HG03457 (cell line): ENCODE results near the gene ZNF575.
"Not testable (repeated sequence)": the region's sequence is repeated elsewhere in the genome, so short reads cannot be mapped to it uniquely, and the experiment has no call there.

ENCODE experiments used
- ATAC-seq: cut with Tn5 transposase; IDR thresholded peaks from one replicate; pipeline ENCODE4 v1.9.1; 2021; ENCODE audit warnings: moderate number of reproducible peaks; ENCODE audit not compliant: unreplicated experiment

Gene ZNF575

DNA sequence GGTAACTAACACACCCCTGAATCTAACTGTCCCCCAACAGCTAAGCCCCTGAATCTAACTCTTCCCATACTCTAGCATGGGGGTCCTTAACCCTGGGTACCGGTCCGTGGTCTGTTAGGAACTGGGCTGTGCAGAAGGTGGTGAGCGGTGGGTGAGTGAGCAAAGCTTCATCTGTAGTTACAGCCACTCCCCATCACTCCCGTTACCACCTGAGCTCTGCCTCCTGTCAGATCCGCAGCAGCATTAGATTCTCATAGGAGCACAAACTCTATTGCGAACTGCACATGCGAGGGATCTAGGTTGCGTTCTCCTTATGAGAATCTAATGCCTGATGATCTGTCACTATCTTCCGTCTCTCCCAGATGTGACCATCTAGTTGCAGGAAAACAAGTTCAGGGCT lies 22.3 kb upstream of the ZNF575 start:
- no peak for ATAC-seq

DNA sequence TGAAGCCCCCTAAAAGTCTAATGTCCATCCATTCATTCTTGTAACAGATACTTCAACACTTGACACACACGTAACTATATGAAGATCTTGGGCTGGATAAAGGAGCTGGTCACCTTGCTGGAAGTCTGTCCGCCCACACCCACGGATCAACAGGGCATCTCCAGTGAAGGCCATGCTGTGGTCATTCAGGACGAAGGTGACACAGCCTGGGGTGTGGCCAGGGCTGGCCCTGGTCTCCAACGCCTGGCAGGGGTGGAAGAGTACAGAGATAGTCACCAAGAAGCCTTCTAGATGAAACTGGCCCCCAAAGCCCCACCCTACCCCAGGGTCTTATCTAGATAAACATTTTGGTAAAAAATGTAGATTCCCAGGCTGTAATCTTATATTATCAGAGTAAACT lies 21.7 kb upstream of the ZNF575 start:
- no peak for ATAC-seq

DNA sequence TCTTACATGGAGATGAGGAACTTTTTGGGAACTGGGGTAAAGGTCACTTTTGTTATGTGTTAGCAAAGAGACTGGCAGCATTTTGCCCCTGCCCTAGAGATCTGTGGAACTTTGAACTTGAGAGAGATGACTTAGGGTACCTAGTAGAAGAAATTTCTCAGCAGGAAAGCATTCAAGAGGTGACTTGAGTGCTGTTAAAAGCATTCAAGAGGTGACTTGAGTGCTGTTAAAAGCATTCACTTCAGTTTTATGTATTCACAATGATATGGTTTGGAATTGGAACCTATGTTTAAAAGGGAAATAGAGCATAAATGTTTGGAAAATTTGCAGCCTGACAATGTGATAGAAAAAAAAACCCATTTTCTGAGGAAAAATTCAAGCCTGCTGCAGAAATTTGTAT lies 20.6 kb upstream of the ZNF575 start:
- not testable (repeated sequence) for ATAC-seq

DNA sequence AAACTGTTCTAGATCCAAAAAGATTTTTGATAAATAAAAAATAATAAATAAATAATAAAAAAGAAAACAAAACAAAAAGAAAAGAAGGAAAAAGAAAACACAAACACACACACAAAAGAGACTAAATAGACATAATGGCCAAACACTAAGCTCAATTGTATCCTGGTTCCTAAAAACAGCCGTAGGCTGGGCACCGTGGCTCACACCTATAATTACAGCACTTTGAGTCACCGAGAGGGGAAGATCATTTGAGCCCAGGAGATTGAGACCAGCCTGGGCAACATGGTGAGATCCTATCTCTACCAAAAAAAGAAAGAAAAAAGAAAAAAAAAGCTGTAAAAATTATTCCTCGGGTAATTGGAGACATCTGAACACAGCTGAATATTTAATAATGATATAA lies 14.9 kb upstream of the ZNF575 start:
- ATAC-seq: no peak

DNA sequence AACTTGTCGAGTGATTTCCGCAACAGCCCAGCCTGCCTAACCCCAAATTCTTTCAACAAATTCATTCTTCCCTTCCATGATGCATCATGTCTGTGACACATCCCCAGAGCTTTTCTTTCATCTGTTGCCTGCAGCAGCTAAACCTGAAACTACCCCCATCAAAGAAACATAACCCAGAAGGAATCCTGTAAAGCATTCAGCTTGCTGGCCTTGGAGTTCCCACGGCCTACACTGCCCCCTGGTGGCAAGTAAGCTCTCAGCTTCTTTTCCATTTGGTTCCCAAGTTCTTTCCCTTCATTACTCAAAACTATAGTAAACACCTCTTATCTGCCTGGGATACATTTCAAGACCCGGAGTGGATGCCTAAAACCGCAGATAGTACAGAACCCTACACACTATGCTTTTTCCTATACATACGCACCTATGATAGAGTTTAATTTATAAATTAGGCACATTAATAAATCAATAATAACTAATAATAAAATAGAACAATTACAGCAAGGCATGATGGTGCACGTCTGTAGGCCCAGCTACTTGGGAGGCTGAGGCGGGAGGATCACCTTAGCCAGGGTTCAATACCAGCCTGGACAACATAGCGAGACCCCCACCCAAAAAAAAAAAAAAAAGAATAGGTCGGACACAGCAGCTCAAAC lies 13.4 kb upstream of the ZNF575 start:
- ATAC-seq: no peak

DNA sequence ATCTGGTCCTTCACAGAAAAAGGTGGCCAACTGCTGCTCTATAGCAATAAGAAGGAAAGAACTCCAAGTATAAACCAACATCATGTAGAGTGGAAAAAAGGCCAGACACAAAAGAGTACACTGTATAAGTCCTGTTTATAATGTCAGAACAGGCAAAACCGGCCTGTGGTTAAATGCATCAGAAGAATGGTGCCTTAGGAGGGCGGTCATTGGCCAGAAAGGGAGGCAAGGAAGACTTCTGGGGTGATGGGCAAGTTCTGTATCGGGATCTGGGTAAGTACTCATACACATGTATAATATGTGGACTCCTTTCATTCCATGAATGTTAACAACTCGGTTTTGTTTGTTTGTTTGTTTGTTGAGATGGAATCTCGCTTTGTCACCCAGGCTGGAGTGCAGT lies 10.1 kb upstream of the ZNF575 start:
- no peak for ATAC-seq

DNA sequence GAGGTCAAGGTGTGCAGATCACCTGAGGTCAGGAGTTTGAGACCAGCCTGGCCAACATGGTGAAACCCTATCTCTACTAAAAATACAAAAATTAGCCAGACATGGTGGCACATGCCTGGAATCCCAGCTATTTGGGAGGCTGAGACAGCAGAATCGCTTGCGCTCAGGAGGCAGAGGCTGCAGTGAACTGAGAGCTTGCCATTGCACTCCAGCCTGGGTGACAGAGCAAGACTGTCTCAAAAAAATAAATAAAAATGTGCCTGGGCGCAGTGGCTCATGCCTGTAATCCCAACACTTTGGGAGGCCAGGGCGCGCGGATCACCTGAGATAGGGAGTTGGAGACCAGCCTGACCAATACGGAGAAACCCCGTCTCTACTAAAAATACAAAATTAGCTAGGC lies 9.3 kb upstream of the ZNF575 start:
- ATAC-seq: not testable (repeated sequence)

DNA sequence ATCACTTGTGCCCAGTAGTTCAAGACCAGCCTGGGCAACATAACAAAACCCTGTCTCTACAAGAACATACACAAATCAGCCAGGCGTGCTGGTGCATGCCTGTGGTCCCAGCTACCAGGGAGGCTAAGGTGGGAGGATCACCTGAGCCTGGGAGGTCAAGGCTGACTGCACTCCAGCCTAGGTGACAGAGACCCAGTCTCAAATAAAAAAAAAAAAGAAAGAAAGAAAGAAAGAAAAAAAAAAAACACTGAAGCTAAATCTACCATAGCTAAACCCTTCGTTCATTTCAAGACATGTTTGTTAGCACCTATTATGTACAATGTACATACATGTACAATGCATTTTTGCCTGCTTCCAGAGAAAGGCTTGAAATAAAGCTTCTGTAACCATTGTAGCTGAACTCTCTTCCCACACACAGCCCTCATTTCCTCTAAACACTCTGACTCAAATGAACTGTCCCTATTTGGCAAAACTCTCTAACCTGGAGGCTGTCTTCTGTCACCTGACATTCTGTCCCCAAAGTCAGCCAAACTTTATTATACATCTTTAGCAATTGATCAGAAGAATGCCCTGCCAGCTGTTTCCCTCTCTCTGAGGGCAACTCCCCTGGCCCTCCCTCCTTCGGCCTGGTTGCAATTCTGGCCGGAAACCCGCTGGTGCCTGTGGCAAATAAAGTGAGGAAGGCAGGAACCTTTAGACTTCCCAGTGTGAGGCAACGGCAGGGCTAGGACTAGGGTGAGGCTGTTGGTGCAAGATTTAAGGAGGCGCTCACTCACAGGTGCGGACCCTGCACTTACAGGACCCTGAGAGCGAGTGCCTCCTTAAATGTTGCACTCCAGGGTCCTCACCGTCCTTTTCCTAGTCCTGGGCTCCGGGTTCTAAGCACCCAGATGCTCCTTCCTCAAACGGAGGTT lies 7.8 kb upstream of the ZNF575 start:
- ATAC-seq: no peak

DNA sequence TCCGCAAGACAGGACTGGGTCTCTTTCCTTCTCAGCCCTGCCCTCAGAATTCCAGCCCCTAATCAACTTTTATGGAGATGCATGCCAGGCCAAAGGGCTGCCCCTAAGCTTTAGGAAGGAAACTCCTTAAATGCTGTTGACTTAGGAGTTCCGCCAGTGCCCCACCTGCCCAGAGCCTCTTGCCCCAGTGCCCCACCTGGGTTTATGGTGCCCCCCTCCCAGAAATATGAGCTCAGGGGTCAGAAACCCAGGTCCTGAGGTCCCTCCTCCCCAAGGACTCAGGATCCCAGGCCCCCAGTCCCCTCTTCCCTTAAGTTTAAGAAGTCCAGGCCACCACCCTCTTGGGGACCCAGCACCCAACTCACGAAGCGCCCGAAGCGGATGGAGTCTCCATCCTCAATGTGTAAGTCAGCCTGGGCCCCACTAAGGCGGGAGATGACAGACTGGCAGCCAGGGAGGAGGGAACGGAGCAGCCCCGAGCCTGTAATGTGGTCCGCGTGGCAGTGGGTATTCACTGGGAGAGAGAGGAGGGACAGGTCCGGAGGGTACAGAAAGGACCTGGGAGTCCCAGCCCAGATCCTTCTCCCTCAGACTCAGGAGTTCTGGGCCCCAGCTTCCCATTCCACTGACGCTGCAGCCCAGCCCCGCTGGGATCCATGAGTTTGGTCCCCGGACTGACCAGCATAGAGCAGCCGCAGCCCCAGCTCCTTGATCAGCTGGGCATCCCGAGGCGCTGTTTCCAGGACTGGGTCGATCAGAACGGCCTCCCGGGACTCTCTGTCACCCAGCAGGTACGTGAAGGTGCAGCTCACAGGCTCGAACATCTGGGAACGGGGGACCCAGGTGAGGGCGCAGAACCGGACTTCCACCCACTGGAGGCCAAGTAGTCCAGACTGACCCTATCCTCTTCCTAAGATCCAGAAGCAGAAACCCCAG lies 6.9 kb upstream of the ZNF575 start:
- ATAC-seq: no peak

DNA sequence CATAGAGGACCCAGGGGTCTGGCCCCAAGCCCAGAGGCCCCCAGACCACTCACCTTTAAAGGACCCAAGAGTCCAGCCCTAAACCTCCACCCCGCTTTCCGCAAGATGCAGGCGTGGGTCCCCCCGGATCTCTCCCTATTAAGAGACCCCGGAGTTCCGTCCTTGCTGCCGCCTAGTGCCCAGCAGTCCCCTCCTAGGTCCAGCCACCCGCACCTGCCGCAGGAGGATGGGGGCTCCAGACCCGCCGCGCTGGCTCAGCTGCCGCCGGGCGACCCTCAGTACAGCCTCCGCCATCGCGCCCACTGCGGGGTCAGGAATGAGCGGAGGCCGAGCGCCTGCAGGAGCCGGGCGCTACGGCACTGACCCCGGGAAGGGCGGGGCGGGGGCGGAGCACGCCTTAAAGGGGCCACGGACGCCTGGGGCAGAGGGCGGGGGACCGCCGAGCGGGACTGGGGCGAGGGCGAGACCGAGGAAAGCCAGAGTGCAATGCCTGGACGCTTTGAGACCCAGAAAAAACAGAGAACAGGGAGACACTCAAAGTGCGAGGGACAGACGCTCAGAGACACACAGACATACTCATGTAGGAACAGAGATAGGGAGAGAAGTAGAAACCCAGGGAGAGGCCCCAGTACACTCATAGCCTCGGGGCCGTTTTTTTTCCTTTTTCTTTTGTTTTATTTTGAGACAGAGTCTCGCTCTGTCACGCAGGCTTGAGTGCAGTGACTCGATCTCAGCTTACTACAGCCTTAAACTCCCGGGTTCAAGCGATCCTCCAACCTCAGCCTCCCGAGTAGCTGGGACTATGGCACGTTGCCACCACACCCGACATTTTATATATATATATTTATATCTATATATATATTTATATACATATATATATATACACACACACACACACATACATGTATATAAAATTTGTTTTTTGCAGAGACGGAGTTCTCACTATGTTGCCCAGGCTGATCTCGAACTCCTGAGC lies 5.8 kb upstream of the ZNF575 start, which contains the start of gene ETHE1:
Gene ETHE1, minus strand, starts transcription at position 318 of the 976 bp plus-strand sequence. Its CDS starts 24 bp downstream, at position 294.
- no peak for ATAC-seq

DNA sequence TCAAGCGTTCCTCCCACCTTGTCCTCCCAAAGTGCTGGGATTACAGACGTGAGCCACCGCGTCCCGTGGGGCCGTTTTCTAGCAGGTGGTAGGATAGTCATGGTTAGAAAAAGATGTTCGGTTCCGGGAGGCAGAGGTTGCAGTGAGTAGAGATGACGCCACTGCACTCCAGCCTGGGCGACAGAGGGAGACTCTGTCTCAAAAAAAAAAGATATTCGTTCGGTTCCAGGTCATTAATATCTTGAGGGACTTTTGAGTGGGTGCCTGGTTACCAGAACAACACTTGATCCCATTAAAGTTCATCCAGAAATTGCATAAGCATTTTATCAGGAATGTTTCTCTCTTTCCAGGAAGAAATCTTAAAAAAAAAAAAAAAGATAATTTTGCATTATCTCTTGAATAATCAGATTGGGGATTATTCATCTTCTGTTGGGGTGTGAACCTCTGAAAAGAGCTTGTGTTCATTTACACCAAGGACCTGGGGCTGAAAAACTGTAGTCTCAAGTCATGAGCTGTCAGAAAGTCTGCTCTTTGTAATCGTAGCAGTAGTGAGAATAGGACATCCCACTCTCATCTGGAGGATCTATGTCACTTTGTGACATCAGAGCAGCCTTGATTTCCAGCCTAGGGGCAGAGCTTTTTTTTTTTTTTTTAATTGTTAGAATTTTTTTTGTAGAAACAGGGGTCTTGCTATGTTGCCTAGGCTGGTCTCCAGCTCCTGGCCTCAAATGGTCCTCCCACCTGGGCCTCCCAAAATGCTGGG lies 4.9 kb upstream of the ZNF575 start:
- no peak for ATAC-seq

DNA sequence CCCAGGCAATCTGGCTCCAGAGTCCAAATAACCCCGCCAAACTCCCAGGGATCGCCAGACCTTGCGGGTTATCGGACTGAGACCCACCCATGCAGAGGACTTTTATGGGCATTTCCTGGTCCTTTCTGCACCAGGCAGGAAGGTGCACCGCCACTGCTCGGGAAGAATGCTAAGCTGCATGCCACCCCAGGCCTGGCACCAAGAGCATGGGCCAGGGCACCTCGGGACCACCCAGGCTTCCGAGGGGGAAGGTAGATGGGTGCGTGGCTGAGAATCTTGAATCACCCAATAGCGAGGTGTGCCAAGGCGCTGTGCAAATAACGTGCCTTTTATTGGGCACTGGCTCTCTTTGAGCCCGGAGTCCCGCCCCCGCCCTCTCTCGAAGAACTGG lies 422 bp upstream of the ZNF575 start:
- no peak for ATAC-seq

DNA sequence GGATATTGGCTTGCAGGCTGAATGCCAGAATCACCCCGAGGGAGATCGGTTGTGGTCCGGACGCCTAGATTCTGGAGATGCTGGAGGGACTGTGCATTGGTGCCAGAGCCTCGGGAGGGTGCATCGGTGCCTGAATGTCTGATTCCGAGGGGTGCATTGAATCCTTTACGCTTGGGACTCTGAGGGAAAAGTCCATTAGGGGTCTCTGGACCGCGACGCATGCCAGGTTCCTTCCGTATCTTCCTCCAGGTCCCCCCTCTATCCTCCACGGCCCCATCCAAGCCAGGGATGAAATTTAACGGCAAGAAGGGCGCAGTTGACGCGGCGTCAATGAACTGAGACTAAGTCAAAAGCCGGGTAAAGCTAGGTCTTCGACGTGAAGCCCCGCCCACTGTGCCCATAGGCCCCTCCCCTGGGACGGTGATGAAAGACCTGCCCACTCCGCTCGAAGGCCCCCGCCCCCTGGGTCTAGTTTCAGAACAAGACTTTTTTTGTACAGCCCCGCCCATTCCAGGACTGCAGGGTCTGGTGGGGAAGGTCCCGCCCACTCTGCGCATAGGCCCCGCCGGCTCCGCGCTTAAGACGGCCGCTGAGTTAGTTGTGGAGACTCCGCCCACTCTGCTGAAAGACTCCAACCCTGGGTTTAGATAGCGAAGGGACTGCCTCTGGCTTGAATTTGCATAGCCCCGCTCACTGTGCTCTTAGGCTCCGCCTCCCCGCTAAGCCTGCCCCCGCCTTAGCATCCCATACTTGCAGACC lies 737 bp downstream of the ZNF575 start:
- ATAC-seq: peak; percentile 40

DNA sequence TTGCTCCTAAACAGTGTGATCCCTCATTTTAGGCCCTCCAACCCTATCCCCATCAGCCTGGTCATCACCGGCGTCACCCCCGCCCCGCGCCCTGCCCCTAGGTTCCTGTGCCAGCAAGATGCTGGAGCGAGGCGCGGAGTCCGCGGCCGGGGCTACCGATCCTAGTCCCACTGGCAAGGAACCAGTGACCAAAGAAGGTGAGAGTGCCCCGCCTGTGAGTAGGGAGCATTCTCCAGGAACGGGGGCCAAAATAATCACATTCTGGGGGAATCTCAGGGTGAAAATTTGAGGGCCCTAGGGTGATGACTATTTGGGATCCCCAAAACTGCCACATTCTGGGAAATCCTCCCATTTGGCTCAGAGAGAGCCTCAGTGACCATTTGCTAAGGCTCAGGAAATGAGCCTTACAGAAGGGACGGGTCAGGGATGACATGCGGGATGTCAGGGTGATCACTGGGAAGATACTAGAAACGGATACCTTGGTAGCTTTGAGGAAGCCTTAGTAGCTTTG lies 1.4 kb downstream of the ZNF575 start:
- ATAC-seq: no peak

DNA sequence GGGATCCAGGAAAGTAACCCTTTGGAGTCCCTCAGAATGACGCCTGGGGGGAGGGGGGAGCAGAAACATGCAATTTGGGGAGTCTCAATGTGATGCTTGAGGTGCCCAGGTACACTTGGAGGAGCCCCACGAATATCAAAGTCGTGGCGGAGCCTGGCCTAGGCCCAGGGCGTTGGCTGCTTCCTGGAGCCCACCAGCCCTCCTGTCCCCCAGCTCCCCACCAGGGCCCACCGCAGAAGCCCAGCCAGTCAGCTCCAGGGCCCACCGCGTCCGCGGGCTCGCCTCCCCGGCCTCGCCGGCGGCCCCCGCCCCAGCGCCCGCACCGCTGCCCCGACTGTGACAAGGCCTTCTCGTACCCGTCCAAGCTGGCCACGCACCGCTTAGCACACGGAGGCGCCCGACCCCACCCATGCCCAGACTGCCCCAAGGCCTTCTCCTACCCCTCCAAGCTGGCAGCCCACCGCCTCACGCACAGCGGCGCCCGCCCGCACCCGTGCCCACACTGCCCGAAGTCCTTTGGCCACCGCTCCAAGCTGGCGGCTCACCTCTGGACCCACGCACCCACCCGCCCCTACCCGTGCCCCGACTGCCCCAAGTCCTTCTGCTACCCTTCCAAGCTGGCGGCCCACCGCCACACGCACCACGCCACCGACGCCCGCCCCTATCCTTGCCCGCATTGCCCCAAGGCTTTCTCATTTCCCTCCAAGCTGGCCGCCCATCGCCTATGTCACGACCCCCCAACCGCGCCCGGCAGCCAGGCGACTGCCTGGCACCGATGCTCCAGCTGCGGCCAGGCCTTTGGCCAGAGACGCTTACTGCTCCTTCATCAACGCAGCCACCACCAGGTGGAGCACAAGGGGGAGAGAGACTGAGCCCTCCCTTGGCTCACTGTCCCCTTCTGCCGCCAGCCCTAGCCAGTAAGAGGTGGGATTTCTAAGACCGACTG lies 2.1 kb downstream of the ZNF575 start:
- no peak for ATAC-seq

DNA sequence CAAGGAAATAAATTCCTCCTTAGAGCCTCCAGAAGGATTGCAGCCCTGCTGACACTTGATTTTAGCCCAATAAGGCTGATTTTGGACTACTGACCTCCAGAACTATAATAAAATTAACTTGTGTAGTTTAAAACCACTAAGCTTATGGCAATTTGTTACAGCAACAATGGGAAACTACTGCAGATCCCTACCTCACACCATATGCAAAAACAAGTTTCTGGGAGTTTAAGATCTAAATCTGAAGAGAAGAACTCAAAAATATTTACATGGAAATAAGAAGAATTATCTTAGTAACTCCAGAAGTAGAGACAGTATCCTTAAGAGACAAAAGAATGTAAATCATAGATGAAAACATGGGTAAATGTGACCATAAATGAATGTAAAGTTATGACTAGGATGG lies 5.9 kb downstream of the ZNF575 start:
- no peak for ATAC-seq

DNA sequence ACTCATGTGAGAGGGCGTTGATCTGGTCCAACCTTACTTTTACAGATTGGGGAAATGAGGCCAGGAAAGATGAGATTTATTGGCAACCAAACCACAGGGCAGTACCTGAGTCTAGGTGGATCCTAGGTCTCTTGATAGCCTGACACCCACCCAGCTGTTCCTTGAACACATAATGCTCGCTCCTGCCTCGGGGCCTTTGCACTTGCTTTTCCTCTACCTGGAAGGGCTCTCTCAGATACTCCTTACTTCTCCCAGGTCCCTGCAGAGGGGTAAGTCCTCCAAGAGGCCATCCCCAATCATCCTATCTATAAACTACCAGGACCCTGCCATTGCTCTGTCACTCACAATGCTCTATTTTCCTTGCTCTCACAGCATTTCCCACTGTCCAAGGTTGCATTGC lies 7.4 kb downstream of the ZNF575 start:
- no peak for ATAC-seq
